ENCODE results near the gene APCDD1L.

GRCh38 chr20:58522666-58523065, 7.5 kb upstream of the APCDD1L start:
- TF ChIP-seq, protein P1, sequence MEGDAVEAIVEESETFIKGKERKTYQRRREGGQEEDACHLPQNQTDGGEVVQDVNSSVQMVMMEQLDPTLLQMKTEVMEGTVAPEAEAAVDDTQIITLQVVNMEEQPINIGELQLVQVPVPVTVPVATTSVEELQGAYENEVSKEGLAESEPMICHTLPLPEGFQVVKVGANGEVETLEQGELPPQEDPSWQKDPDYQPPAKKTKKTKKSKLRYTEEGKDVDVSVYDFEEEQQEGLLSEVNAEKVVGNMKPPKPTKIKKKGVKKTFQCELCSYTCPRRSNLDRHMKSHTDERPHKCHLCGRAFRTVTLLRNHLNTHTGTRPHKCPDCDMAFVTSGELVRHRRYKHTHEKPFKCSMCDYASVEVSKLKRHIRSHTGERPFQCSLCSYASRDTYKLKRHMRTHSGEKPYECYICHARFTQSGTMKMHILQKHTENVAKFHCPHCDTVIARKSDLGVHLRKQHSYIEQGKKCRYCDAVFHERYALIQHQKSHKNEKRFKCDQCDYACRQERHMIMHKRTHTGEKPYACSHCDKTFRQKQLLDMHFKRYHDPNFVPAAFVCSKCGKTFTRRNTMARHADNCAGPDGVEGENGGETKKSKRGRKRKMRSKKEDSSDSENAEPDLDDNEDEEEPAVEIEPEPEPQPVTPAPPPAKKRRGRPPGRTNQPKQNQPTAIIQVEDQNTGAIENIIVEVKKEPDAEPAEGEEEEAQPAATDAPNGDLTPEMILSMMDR (IDR thresholded peaks at IDR 0.05) = no peak
- no peak for TF ChIP-seq POLR2A (IDR thresholded peaks at IDR 0.05)

All from Peyer's patch (tissue), 4 donors.